HepG2 (cell line): ENCODE measurements around the gene TMEM107. TPM values are rescaled to one million over a fixed set of nuclear protein-coding genes. Genes with fewer than 3 reads are reported as not detected.

Experiments used
- ATAC-seq: fragments of 200-7000 bp; cut with Tn5 transposase; 3 replicates; pipeline ENCODE4 v1.9.1; 2020; ENCODE audit warnings: mild to moderate bottlenecking, moderate library complexity
- BruUV-seq: library from RNA; stranded (reverse); fragments of 400-500 nt; replicated peaks from 2 replicates; lab custom pipeline; 2021; lab: Mats Ljungman, UMichigan
- CTCF ChIA-PET: fragments of 300-600 bp; formaldehyde crosslinking; extraction: SDS; loops from one replicate; lab custom pipeline; 2021; ENCODE audit warnings: low total read pairs, inconsistent platforms, low intra/inter-chr PET ratio; lab: Yijun Ruan, JAX
- POLR2A ChIA-PET: fragments of 350-600 bp; sonication (Branson Sonifier 250); formaldehyde crosslinking; loops from one replicate; lab custom pipeline; 2020; ENCODE audit warnings: antibody characterized with exemption, inconsistent platforms; lab: Yijun Ruan, JAX
- DNase-seq: peaks from one replicate; pipeline ENCODE4 v3.0.0-alpha.2; 2015; ENCODE audit warnings: low spot score
- FAIRE-seq: peaks from 3 replicates; lab custom pipeline; 2011; peaks lifted over from hg19 to GRCh38; lab: Jason Lieb, UNC
- H2AFZ ChIP-seq: one replicate; pipeline ENCODE4 v1.6.1; 2011; ENCODE audit warnings: low read length, inconsistent platforms
- H3K27ac ChIP-seq: fragments of 300-600 bp; 3 replicates; pipeline ENCODE4 v1.8.0; 2011; ENCODE audit warnings: mixed run types, mild to moderate bottlenecking, mixed read lengths, low read length, inconsistent platforms; ENCODE audit not compliant: insufficient read depth; ENCODE audit errors: extremely low read length
- H3K27me3 ChIP-seq, 2 experiments: fragments of 200-600 bp in 1 of 2; 2 replicates in 1 of 2; 3 replicates in 1 of 2; pipeline versions ENCODE4 v1.6.0 to v1.8.0; 2011; ENCODE audit warnings: low read length in 2 of 2, mild to moderate bottlenecking in 2 of 2, moderate library complexity in 2 of 2, inconsistent platforms in 1 of 2; ENCODE audit not compliant: insufficient read depth in 2 of 2, control insufficient read depth in 1 of 2
- H3K36me3 ChIP-seq, 2 experiments: fragments of 200-600 bp in 1 of 2; replicated peaks in 1 of 2; 2 replicates in 1 of 2; 3 replicates in 1 of 2; pipeline versions ENCODE4 v1.5.1 to v1.8.0; 2011; ENCODE audit warnings: low read length in 2 of 2, inconsistent platforms in 1 of 2; ENCODE audit not compliant: insufficient read depth in 2 of 2, control insufficient read depth in 1 of 2
- H3K4me1 ChIP-seq: 2 replicates; pipeline ENCODE4 v1.5.1; 2012; ENCODE audit warnings: low read length, inconsistent platforms; ENCODE audit not compliant: insufficient read depth
- H3K4me2 ChIP-seq: 2 replicates; pipeline ENCODE4 v1.6.0; 2011; ENCODE audit warnings: low read depth, low read length, inconsistent platforms
- H3K4me3 ChIP-seq, 3 experiments: fragments of 200-600 bp in 1 of 3; sonication (generic), shearing (Covaris generic) in 1 of 3; replicated peaks in 1 of 3; 2 replicates each; pipeline ENCODE4 v1.5.1; 2011 to 2016; ENCODE audit warnings: low read length in 3 of 3, inconsistent platforms in 2 of 3, low read depth in 2 of 3, mild to moderate bottlenecking in 2 of 3, control low read depth in 1 of 3, mixed read lengths in 1 of 3; ENCODE audit not compliant: insufficient read depth in 1 of 3
- H3K79me2 ChIP-seq: one replicate; pipeline ENCODE4 v1.6.1; 2011; ENCODE audit warnings: low read length, inconsistent platforms; ENCODE audit not compliant: insufficient read depth
- H3K9ac ChIP-seq: 2 replicates; pipeline ENCODE4 v1.6.0; 2011; ENCODE audit warnings: mild to moderate bottlenecking, low read depth, low read length, inconsistent platforms; ENCODE audit not compliant: insufficient read depth
- H3K9me3 ChIP-seq: 2 replicates; pipeline ENCODE4 v1.5.1; 2012; ENCODE audit warnings: mild to moderate bottlenecking, low read length
- H4K20me1 ChIP-seq: 2 replicates; pipeline ENCODE4 v1.6.0; 2011; ENCODE audit warnings: inconsistent platforms, mild to moderate bottlenecking, low read length, moderate library complexity; ENCODE audit not compliant: insufficient read depth
- HOMEZ ChIP-seq: IDR thresholded peaks from 2 replicates; pipeline ENCODE4 v1.6.1; 2016; ENCODE audit warnings: low read depth
- MED1 ChIP-seq: sonication (generic); formaldehyde crosslinking; IDR thresholded peaks from 2 replicates; pipeline ENCODE4 v1.4.0; 2020; ENCODE audit warnings: missing genetic modification reagents
- POGK ChIP-seq: sonication (generic); formaldehyde crosslinking; conservative IDR thresholded peaks from 2 replicates; pipeline ENCODE4 v1.8.0; 2022; ENCODE audit warnings: mild to moderate bottlenecking, moderate library complexity, missing genetic modification reagents
- TP53 ChIP-seq: sonication (generic); formaldehyde crosslinking; conservative IDR thresholded peaks from 2 replicates; pipeline ENCODE4 v1.4.0; 2020; ENCODE audit warnings: missing genetic modification reagents
- ZBTB7B ChIP-seq: sonication (generic); formaldehyde crosslinking; IDR thresholded peaks from 2 replicates; pipeline ENCODE4 v1.4.0; 2020; ENCODE audit warnings: missing genetic modification reagents
- ZMYM2 ChIP-seq: sonication (generic); formaldehyde crosslinking; IDR thresholded peaks from 2 replicates; pipeline ENCODE4 v1.8.0; 2022; ENCODE audit warnings: mild to moderate bottlenecking, missing genetic modification reagents
- ZNF383 ChIP-seq: sonication (generic); formaldehyde crosslinking; IDR thresholded peaks from 2 replicates; pipeline ENCODE4 v1.4.0; 2020; ENCODE audit warnings: missing genetic modification reagents, mild to moderate bottlenecking, borderline replicate concordance
- ZNF430 ChIP-seq: sonication (generic); formaldehyde crosslinking; IDR thresholded peaks from 2 replicates; pipeline ENCODE4 v1.9.0; 2021; ENCODE audit warnings: mild to moderate bottlenecking, missing genetic modification reagents
- ZNF468 ChIP-seq: sonication (generic); formaldehyde crosslinking; IDR thresholded peaks from 2 replicates; pipeline ENCODE4 v1.8.0; 2022; ENCODE audit warnings: mild to moderate bottlenecking, moderate library complexity, missing genetic modification reagents
- ZNF780A ChIP-seq: sonication (generic); formaldehyde crosslinking; IDR thresholded peaks from 2 replicates; pipeline ENCODE4 v1.8.0; 2022; ENCODE audit warnings: mild to moderate bottlenecking, missing genetic modification reagents, moderate library complexity
- WGBS: methylation state at CpG from one replicate; pipeline ENCODE4 v1.1.6; 2017; ENCODE audit warnings: low lambda C conversion rate; 5-methylcytosine and 5-hydroxymethylcytosine counted together
- in situ Hi-C: cut with HindIII; loops from 2 replicates; pipeline ENCODE4 v1.10.0; 2017; ENCODE audit warnings: low pct_unique_long_range_greater_than_20kb; ENCODE audit not compliant: extremely low pct_ligation_motif_present
- intact Hi-C: fragments of 100-400 bp; cut with micrococcal nuclease; formaldehyde crosslinking; loops from one replicate; pipeline ENCODE4 v1.10.0; 2022; ENCODE audit not compliant: unreplicated experiment
- polyA plus RNA-seq, 8 experiments: library from polyadenylated mRNA; depleted of rRNA in 3 of 8; stranded (reverse) in 7 of 8; unstranded in 1 of 8; fragments of >200 nt; fragmentation: Illumina TruSeq in 4 of 8; extraction: Trizol in 4 of 8; gene quantifications; 2 replicates each; pipeline versions ENCODE4 v1.2.1 to v1.2.3, GENCODE V29; 2011 to 2016; ENCODE audit warnings: low read depth in 4 of 8, missing spikeins in 1 of 8, mixed read lengths in 1 of 8; ENCODE audit not compliant: insufficient read depth in 1 of 8
- total RNA-seq, 5 experiments: library from RNA; depleted of rRNA; stranded (reverse); fragments of >200 nt; fragmentation: Illumina TruSeq; extraction: Trizol; gene quantifications; 2 replicates each; pipeline ENCODE4 v1.2.3, GENCODE V29; 2016; ENCODE audit warnings: low read depth in 1 of 5
- TF ChIP-seq, protein P1 (sequence below): sonication (generic); formaldehyde crosslinking; IDR thresholded peaks from 2 replicates; pipeline ENCODE4 v1.5.0; 2020; ENCODE audit warnings: mild to moderate bottlenecking, missing genetic modification reagents, moderate library complexity
- TF ChIP-seq, protein P2 (sequence below): sonication (generic); formaldehyde crosslinking; IDR thresholded peaks from 2 replicates; pipeline ENCODE4 v1.8.1; 2023; ENCODE audit warnings: missing genetic modification reagents, mild to moderate bottlenecking, borderline replicate concordance
- TF ChIP-seq, protein P3 (sequence below): sonication (generic); formaldehyde crosslinking; IDR thresholded peaks from 2 replicates; pipeline ENCODE4 v1.8.0; 2022; ENCODE audit warnings: mild to moderate bottlenecking, missing genetic modification reagents; ENCODE audit not compliant: insufficient replicate concordance

Gene TMEM107
- total and polyA plus RNA-seq, 2 of the 13 experiments (the other 11 are each of a cell fraction or from before 2014, with no cell fraction given) = 7.2 to 15.3 TPM

DNA sequence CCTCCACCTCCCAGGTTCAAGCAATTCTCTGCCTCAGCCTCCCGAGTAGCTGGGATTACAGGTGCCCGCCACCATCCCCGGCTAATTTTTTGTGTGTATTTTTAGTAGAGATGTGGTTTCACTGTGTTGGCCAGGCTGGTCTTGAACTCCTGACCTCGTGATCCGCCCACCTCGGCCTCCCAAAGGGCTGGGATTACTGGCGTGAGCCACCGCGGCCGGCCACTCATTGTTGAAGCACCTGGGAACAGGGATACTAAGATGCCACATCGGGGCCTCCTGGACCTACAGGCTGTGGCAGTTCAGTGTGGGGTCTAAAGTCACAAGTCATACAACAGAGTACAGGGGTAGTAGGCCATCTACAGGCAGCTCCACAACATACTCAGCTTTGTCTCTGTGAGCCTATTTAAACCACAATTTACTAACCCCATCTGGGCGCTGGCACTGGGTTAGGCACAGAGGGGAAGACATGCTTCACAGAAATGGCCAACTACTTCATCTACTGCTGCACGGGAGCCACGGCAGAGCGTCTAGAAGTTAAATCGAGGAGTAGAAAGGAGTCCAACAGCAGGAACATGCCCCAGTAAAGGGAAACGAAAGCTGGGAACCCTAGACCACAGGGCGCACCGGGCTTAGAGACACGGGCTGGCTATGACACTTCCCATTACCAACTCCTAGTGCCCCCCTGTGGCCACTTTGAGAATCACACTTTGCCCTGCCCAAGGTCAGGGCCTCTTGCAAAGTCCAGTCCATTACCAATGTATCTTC is 17.7 kb downstream of the TMEM107 start (continued):
- 0 out of 2 replicates have a peak, but pooled peaks have one; percentile 49 for TF ChIP-seq ZMYM2 (CRISPR knock-in tag)
- TF ChIP-seq ZNF383 = no peak
- 0 out of 2 replicates have a peak, but pooled peaks have one; percentile 29 for TF ChIP-seq ZNF430 (CRISPR knock-in tag)
- TF ChIP-seq, protein P1, sequence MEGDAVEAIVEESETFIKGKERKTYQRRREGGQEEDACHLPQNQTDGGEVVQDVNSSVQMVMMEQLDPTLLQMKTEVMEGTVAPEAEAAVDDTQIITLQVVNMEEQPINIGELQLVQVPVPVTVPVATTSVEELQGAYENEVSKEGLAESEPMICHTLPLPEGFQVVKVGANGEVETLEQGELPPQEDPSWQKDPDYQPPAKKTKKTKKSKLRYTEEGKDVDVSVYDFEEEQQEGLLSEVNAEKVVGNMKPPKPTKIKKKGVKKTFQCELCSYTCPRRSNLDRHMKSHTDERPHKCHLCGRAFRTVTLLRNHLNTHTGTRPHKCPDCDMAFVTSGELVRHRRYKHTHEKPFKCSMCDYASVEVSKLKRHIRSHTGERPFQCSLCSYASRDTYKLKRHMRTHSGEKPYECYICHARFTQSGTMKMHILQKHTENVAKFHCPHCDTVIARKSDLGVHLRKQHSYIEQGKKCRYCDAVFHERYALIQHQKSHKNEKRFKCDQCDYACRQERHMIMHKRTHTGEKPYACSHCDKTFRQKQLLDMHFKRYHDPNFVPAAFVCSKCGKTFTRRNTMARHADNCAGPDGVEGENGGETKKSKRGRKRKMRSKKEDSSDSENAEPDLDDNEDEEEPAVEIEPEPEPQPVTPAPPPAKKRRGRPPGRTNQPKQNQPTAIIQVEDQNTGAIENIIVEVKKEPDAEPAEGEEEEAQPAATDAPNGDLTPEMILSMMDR = peak; percentile 85

DNA sequence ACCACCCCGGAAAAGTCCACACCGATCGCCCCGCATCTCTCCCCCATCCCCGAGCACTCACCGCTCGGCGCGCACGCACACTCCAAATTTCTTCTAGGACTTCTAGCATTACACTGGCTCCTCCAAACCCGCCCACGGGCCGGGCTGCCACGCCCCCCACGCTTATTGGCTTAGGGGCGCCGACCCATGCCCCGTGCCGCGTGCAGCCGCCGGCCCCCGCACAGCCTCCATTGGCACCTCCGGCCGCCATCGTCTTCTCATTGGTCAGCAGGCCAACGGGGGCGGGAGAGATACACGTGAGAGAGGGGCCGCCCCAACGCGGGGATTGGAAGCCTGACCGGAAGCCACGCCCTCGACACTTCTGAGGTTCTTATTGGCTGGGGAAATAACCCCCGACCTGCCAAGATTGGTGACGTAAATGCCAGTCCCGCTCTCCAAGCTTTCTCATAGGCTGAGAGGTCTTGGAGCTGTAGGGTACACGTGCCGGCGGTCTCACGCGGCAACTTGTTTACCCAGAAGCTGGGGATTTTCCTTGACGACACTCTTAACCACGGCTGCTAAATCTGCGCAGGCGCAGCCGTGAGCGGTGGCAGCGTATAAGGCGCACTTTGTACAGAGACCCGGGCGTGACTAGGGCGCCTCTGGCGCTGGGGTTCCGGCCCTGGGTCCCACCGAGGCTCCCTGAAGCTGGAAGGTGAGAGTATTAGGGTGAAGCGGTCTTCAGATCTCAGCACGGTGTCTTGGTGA is 19.8 kb downstream of the TMEM107 start:
- H3K4me2 ChIP-seq = peak overlapping the region; percentile 97
- in situ Hi-C loops = loop anchor here (5.0 kb wide), 1 partner anchor 34 kb away; the partner anchor contains the start of gene HES7
- ATAC-seq (peak; percentile 62), FAIRE-seq (peak; percentile 67), DNase-seq (peak; percentile 98)
- H3K9me3 ChIP-seq = no peaks in the 10 kb centered on the region
- 54% methylated on average over 40 of the region's 59 CpGs for WGBS
- no peaks in the 10 kb centered on the region for H3K27me3 ChIP-seq
- no peak overlapping the region for H2AFZ ChIP-seq
- no peaks in the 10 kb centered on the region for H4K20me1 ChIP-seq
- POLR2A ChIA-PET = interaction anchor here (0.6 to 1.9 kb wide), 8 partner anchors 17 to 100 kb away, joined by 3 to 34 read pairs (median 4); partner anchors contain the start of genes ALOXE3 and BORCS6
- intact Hi-C loops = no loop called here
- no TSS peak for BruUV-seq
- CTCF ChIA-PET = interaction anchor here (0.7 kb wide), 1 partner anchor 18 kb away, joined by 4 read pairs; no protein-coding TSS in a partner anchor
- peak overlapping the region; percentile 58 to 70 (median 63); a peak in 5 of 6 replicates for H3K4me3 ChIP-seq
- H3K27ac ChIP-seq = peak overlapping the region; percentile 86
- peaks cover 71% of the 10 kb centered on the region for H3K4me1 ChIP-seq
- H3K9ac ChIP-seq = peak overlapping the region; percentile 76
- H3K36me3 ChIP-seq = peaks cover 1 to 7% of the 10 kb centered on the region in 2 experiments; a peak in 3 of 5 replicates
- peaks cover 9% of the 10 kb centered on the region for H3K79me2 ChIP-seq
- TF ChIP-seq ZBTB7B (CRISPR knock-in tag) (no peak), ZNF780A (no peak), MED1 (CRISPR knock-in tag) (peak; percentile 52), POGK (CRISPR knock-in tag) (peak; percentile 34; the same call in 1 of the 2 replicates), HOMEZ (CRISPR knock-in tag) (no peak), TP53 (CRISPR knock-in tag) (no peak), ZNF468 (no peak)
- TF ChIP-seq, protein P2, sequence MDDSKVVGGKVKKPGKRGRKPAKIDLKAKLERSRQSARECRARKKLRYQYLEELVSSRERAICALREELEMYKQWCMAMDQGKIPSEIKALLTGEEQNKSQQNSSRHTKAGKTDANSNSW (CRISPR knock-in tag) = no peak
- TF ChIP-seq, protein P3, sequence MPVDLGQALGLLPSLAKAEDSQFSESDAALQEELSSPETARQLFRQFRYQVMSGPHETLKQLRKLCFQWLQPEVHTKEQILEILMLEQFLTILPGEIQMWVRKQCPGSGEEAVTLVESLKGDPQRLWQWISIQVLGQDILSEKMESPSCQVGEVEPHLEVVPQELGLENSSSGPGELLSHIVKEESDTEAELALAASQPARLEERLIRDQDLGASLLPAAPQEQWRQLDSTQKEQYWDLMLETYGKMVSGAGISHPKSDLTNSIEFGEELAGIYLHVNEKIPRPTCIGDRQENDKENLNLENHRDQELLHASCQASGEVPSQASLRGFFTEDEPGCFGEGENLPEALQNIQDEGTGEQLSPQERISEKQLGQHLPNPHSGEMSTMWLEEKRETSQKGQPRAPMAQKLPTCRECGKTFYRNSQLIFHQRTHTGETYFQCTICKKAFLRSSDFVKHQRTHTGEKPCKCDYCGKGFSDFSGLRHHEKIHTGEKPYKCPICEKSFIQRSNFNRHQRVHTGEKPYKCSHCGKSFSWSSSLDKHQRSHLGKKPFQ = no peak
